WTC11 (cell line): Measurements from ENCODE around the gene HS3ST3A1. TPM values are rescaled to one million over a fixed set of nuclear protein-coding genes. Genes with fewer than 3 reads are reported as not detected.

Experiments used
- ATAC-seq: fragments of 200-7000 bp; cut with Tn5 transposase; 2 replicates; pipeline ENCODE4 v1.10.0; 2021; ENCODE audit warnings: mild to moderate bottlenecking, moderate library complexity
- CTCF ChIA-PET: fragments of 300-600 bp; sonication (Branson Sonifier 250); formaldehyde crosslinking; loops from one replicate; lab custom pipeline; 2021; ENCODE audit warnings: antibody characterized with exemption; lab: Charles Lee
- POLR2A ChIA-PET: fragments of 350-600 bp; sonication (Branson Sonifier 250); formaldehyde crosslinking; loops from one replicate; lab custom pipeline; 2021; ENCODE audit warnings: antibody characterized with exemption; lab: Charles Lee
- DNase-seq: peaks from one replicate; pipeline ENCODE4 v3.0.0; 2021; ENCODE audit warnings: low spot score
- H3K27ac Mint-ChIP-seq: 2 replicates; pipeline ENCODE4 v1.8.0; 2021; ENCODE audit warnings: mixed read lengths
- H3K27me3 Mint-ChIP-seq: 2 replicates; pipeline ENCODE4 v1.8.0; 2021; ENCODE audit warnings: low read depth, mild to moderate bottlenecking, moderate library complexity, mixed read lengths
- H3K36me3 Mint-ChIP-seq: 2 replicates; pipeline ENCODE4 v1.8.0; 2021; ENCODE audit warnings: mixed read lengths
- H3K4me1 Mint-ChIP-seq: 2 replicates; pipeline ENCODE4 v1.8.0; 2022; ENCODE audit warnings: mixed read lengths
- H3K4me3 Mint-ChIP-seq: 2 replicates; pipeline ENCODE4 v1.8.0; 2021; ENCODE audit warnings: mild to moderate bottlenecking, moderate library complexity, mixed read lengths
- H3K9me3 Mint-ChIP-seq: 2 replicates; pipeline ENCODE4 v1.8.0; 2021; ENCODE audit warnings: mixed read lengths
- ATF1 ChIP-seq: sonication (generic); formaldehyde crosslinking; IDR thresholded peaks from 2 replicates; pipeline ENCODE4 v1.8.1; 2023; ENCODE audit warnings: mild to moderate bottlenecking, moderate library complexity, missing genetic modification reagents
- CBFB ChIP-seq: sonication (generic); formaldehyde crosslinking; IDR thresholded peaks from 2 replicates; pipeline ENCODE4 v1.8.1; 2022; ENCODE audit warnings: mild to moderate bottlenecking, low read depth, missing genetic modification reagents
- GRHL2 ChIP-seq: fragments of 250-450 bp; sonication (Bioruptor Pico); IDR thresholded peaks from 2 replicates; pipeline ENCODE4 v1.8.0; 2022; ENCODE audit warnings: mild to moderate bottlenecking, moderate library complexity; ENCODE audit not compliant: insufficient replicate concordance, severe bottlenecking
- JUN ChIP-seq: sonication (generic); formaldehyde crosslinking; IDR thresholded peaks from 2 replicates; pipeline ENCODE4 v1.8.0; 2023; ENCODE audit warnings: mild to moderate bottlenecking, missing genetic modification reagents
- KAT7 ChIP-seq: sonication (generic); formaldehyde crosslinking; IDR thresholded peaks from 2 replicates; pipeline ENCODE4 v1.8.1; 2023; ENCODE audit warnings: missing genetic modification reagents, mild to moderate bottlenecking, borderline replicate concordance
- MYBL2 ChIP-seq: sonication (generic); formaldehyde crosslinking; IDR thresholded peaks from 2 replicates; pipeline ENCODE4 v1.8.1; 2023; ENCODE audit warnings: mild to moderate bottlenecking, moderate library complexity, missing genetic modification reagents
- NFE2L1 ChIP-seq: sonication (generic); formaldehyde crosslinking; IDR thresholded peaks from 2 replicates; pipeline ENCODE4 v1.8.1; 2023; ENCODE audit warnings: missing genetic modification reagents
- NR1H2 ChIP-seq: sonication (generic); formaldehyde crosslinking; IDR thresholded peaks from 2 replicates; pipeline ENCODE4 v1.9.0; 2021; ENCODE audit warnings: mild to moderate bottlenecking, moderate library complexity, missing genetic modification reagents
- OVOL2 ChIP-seq: fragments of 250-450 bp; sonication (Bioruptor Pico); IDR thresholded peaks from 2 replicates; pipeline ENCODE4 v1.9.0; 2021; ENCODE audit warnings: mild to moderate bottlenecking, borderline replicate concordance
- TCF7 ChIP-seq: sonication (generic); formaldehyde crosslinking; IDR thresholded peaks from 2 replicates; pipeline ENCODE4 v1.8.0; 2022; ENCODE audit warnings: mild to moderate bottlenecking, low read depth, missing genetic modification reagents, moderate library complexity
- TEAD1 ChIP-seq: sonication (generic); formaldehyde crosslinking; IDR thresholded peaks from 2 replicates; pipeline ENCODE4 v1.8.0; 2022; ENCODE audit warnings: mild to moderate bottlenecking, missing genetic modification reagents
- ZNF138 ChIP-seq: sonication (generic); formaldehyde crosslinking; conservative IDR thresholded peaks from 2 replicates; pipeline ENCODE4 v1.8.1; 2022; ENCODE audit warnings: mild to moderate bottlenecking, moderate library complexity, missing genetic modification reagents
- ZNF219 ChIP-seq: sonication (generic); formaldehyde crosslinking; IDR thresholded peaks from 2 replicates; pipeline ENCODE4 v1.8.0; 2023; ENCODE audit warnings: missing genetic modification reagents, mild to moderate bottlenecking, borderline replicate concordance
- ZNF317 ChIP-seq: sonication (generic); formaldehyde crosslinking; IDR thresholded peaks from 2 replicates; pipeline ENCODE4 v1.8.1; 2023; ENCODE audit warnings: low read depth, mild to moderate bottlenecking, moderate library complexity, missing genetic modification reagents, borderline replicate concordance
- total RNA-seq: library from RNA; stranded (reverse); gene quantifications from 3 replicates; pipeline ENCODE4 v1.2.3, GENCODE V29; 2021
- TF ChIP-seq, protein P1 (sequence below): fragments of 250-450 bp; sonication (Bioruptor Pico); IDR thresholded peaks from 2 replicates; pipeline ENCODE4 v1.8.0; 2021; ENCODE audit warnings: mild to moderate bottlenecking
- TF ChIP-seq, protein P2 (sequence below): sonication (generic); formaldehyde crosslinking; IDR thresholded peaks from 2 replicates; pipeline ENCODE4 v1.8.0; 2022; ENCODE audit warnings: mild to moderate bottlenecking, missing genetic modification reagents
- TF ChIP-seq, protein P3 (sequence below): sonication (generic); formaldehyde crosslinking; IDR thresholded peaks from 2 replicates; pipeline ENCODE4 v1.8.1; 2022; ENCODE audit warnings: mild to moderate bottlenecking, moderate library complexity, missing genetic modification reagents
- TF ChIP-seq, protein P4 (sequence below): fragments of 250-450 bp; sonication (Bioruptor Pico); conservative IDR thresholded peaks from 2 replicates; pipeline ENCODE4 v1.9.0; 2021; ENCODE audit warnings: mild to moderate bottlenecking
- TF ChIP-seq, protein P5 (sequence below): sonication (generic); formaldehyde crosslinking; IDR thresholded peaks from 2 replicates; pipeline ENCODE4 v1.8.1; 2023; ENCODE audit warnings: mild to moderate bottlenecking, moderate library complexity, missing genetic modification reagents
- TF ChIP-seq, protein P6 (sequence below): sonication (generic); formaldehyde crosslinking; IDR thresholded peaks from 2 replicates; pipeline ENCODE4 v1.8.1; 2023; ENCODE audit warnings: mild to moderate bottlenecking, missing genetic modification reagents
- TF ChIP-seq, protein P7 (sequence below): fragments of 250-450 bp; sonication (Bioruptor Pico); IDR thresholded peaks from 2 replicates; pipeline ENCODE4 v1.9.0; 2021; ENCODE audit warnings: mild to moderate bottlenecking

Gene HS3ST3A1
- total RNA-seq, 1 experiment from 2014 or later: 9.7 TPM

DNA sequence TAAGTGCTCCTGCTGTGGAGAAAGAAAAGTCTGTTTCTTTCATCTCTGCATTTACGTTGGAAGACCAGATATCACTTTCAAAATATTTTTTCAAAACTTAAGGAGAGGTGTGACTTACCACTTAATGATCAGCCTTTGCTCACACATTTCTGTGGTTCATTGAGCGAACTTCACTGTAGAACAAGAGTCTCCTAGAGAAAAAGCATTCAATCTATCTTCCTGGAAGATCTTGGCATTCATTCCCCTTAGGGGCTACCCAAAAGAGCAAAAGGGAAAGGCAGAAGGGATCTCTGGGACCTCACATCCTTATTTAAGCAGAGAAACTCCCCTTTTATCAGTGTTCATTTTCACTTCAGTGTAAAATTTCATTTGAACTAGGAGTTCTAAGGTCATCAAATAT, 61.2 kb downstream of the HS3ST3A1 start:
- Mint-ChIP-seq H3K9me3 (peaks cover 21% of the 10 kb centered on the region), H3K27ac (no peak overlapping the region), H3K4me1 (peaks cover 12% of the 10 kb centered on the region), H3K4me3 (no peak overlapping the region), H3K27me3 (no peaks in the 10 kb centered on the region; the same call in 1 of the 2 replicates), H3K36me3 (peaks cover 24% of the 10 kb centered on the region)
- ATAC-seq: no peak
- ChIA-PET POLR2A (no interaction called here), CTCF (no interaction called here)
- no peak for DNase-seq
- TF ChIP-seq, protein P1, sequence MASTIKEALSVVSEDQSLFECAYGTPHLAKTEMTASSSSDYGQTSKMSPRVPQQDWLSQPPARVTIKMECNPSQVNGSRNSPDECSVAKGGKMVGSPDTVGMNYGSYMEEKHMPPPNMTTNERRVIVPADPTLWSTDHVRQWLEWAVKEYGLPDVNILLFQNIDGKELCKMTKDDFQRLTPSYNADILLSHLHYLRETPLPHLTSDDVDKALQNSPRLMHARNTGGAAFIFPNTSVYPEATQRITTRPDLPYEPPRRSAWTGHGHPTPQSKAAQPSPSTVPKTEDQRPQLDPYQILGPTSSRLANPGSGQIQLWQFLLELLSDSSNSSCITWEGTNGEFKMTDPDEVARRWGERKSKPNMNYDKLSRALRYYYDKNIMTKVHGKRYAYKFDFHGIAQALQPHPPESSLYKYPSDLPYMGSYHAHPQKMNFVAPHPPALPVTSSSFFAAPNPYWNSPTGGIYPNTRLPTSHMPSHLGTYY (CRISPR knock-in tag): no peak
- TF ChIP-seq ZNF219 (CRISPR knock-in tag): no peak
- no peak for TF ChIP-seq OVOL2
- no peak for TF ChIP-seq NR1H2
- TF ChIP-seq, protein P2, sequence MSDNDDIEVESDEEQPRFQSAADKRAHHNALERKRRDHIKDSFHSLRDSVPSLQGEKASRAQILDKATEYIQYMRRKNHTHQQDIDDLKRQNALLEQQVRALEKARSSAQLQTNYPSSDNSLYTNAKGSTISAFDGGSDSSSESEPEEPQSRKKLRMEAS (CRISPR knock-in tag): no peak
- no peak for TF ChIP-seq GRHL2
- TF ChIP-seq NFE2L1: no peak
- no peak for TF ChIP-seq KAT7
- TF ChIP-seq, protein P3, sequence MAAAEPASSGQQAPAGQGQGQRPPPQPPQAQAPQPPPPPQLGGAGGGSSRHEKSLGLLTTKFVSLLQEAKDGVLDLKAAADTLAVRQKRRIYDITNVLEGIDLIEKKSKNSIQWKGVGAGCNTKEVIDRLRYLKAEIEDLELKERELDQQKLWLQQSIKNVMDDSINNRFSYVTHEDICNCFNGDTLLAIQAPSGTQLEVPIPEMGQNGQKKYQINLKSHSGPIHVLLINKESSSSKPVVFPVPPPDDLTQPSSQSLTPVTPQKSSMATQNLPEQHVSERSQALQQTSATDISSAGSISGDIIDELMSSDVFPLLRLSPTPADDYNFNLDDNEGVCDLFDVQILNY (CRISPR knock-in tag): no peak
- no peak for TF ChIP-seq TEAD1 (CRISPR knock-in tag)
- TF ChIP-seq, protein P4, sequence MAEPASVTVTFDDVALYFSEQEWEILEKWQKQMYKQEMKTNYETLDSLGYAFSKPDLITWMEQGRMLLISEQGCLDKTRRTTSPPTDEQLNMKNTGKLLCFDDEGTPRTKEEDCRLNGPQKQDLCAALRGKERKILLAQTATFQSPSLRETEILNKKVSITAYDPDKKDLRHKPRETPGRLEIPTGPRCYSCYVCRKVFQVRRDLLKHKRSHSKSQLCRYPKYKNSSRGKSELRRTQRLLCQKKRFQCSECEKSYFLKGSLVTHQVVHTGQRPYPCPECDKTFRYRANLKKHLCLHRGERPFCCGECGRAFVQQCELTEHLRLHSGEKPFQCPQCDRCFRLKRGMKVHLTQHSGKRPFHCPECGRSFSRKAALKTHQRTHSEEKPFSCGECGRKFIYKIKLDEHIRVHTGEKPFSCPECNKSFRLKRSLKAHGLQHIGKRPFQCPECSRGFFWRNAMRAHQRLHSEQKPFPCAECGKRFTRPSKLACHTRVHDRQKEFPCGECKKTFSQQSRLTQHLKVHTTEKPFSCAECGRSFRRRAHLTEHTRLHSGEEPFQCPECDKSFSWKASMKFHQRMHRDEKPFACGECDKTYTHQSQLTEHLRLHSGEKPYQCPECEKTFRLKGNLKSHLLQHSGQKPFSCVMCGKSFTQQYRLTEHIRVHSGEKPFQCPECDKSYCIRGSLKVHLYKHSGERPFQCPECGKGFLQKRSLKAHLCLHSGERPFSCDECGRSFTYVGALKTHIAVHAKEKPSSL (CRISPR knock-in tag): no peak
- TF ChIP-seq, protein P5, sequence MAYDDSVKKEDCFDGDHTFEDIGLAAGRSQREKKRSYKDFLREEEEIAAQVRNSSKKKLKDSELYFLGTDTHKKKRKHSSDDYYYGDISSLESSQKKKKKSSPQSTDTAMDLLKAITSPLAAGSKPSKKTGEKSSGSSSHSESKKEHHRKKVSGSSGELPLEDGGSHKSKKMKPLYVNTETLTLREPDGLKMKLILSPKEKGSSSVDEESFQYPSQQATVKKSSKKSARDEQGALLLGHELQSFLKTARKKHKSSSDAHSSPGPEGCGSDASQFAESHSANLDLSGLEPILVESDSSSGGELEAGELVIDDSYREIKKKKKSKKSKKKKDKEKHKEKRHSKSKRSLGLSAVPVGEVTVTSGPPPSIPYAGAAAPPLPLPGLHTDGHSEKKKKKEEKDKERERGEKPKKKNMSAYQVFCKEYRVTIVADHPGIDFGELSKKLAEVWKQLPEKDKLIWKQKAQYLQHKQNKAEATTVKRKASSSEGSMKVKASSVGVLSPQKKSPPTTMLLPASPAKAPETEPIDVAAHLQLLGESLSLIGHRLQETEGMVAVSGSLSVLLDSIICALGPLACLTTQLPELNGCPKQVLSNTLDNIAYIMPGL (CRISPR knock-in tag): no peak
- no peak for TF ChIP-seq ZNF138 (CRISPR knock-in tag)
- no peak for TF ChIP-seq TCF7 (CRISPR knock-in tag)

DNA sequence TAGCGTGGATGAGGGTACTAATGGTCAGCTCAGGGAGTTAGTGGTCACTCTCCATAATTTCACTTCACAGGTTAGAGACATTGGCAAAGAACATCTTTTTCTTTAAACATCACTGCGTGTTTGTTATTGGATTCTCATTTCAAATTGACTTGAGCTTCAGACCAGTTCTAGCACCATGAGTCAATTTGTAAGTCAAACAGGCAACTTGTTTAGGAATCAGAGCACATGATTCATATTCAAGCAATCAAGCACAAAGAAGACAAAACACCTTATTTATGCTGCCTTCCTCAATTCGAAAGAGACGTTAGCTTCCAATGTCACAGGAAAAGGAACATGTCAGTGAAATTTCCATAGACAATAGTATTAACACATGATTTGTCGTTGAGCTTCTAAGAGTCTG, 62.3 kb downstream of the HS3ST3A1 start:
- DNase-seq: no peak
- no peak for TF ChIP-seq CBFB (CRISPR knock-in tag)
- no peak for TF ChIP-seq JUN (CRISPR knock-in tag)
- TF ChIP-seq, protein P6, sequence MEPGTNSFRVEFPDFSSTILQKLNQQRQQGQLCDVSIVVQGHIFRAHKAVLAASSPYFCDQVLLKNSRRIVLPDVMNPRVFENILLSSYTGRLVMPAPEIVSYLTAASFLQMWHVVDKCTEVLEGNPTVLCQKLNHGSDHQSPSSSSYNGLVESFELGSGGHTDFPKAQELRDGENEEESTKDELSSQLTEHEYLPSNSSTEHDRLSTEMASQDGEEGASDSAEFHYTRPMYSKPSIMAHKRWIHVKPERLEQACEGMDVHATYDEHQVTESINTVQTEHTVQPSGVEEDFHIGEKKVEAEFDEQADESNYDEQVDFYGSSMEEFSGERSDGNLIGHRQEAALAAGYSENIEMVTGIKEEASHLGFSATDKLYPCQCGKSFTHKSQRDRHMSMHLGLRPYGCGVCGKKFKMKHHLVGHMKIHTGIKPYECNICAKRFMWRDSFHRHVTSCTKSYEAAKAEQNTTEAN (CRISPR knock-in tag): no peak
- TF ChIP-seq ZNF317 (CRISPR knock-in tag): no peak
- no peak for TF ChIP-seq MYBL2
- no peak for TF ChIP-seq ATF1 (CRISPR knock-in tag)
- TF ChIP-seq, protein P7, sequence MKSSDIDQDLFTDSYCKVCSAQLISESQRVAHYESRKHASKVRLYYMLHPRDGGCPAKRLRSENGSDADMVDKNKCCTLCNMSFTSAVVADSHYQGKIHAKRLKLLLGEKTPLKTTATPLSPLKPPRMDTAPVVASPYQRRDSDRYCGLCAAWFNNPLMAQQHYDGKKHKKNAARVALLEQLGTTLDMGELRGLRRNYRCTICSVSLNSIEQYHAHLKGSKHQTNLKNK (CRISPR knock-in tag): no peak
- TF ChIP-seq GRHL2: no peak
- TF ChIP-seq NR1H2: no peak
- TF ChIP-seq, all 79 proteins: peak for 0
- ChIA-PET POLR2A (interaction anchor here (0.6 kb wide), 1 partner anchor 1076 kb away, joined by 3 read pairs; no protein-coding TSS in a partner anchor), CTCF (no interaction called here)
- Mint-ChIP-seq H3K27me3 (no peaks in the 10 kb centered on the region; the same call in 1 of the 2 replicates), H3K36me3 (peaks cover 30% of the 10 kb centered on the region), H3K9me3 (peaks cover 26% of the 10 kb centered on the region), H3K4me3 (no peak overlapping the region), H3K27ac (no peak overlapping the region), H3K4me1 (peaks cover 12% of the 10 kb centered on the region)
- no peak for ATAC-seq
